DOHH2 (cell line): ENCODE measurements around the gene ZBTB45.

Experiments used
- H3F3A ChIP-seq: fragments of 200-600 bp; sonication (generic), shearing (Covaris generic); 2 replicates; pipeline ENCODE4 v1.6.0; 2016; ENCODE audit warnings: antibody characterized with exemption, mild to moderate bottlenecking; ENCODE audit not compliant: control insufficient read depth, insufficient read depth
- H3K27ac ChIP-seq: fragments of 200-600 bp; sonication (generic); 2 replicates; pipeline ENCODE4 v1.5.1; 2014; ENCODE audit warnings: low read depth, mild to moderate bottlenecking, low read length, moderate library complexity
- H3K27me3 ChIP-seq: fragments of 200-600 bp; sonication (generic); 2 replicates; pipeline ENCODE4 v1.6.1; 2014; ENCODE audit warnings: mild to moderate bottlenecking, low read length, mixed read lengths; ENCODE audit not compliant: control insufficient read depth
- H3K36me3 ChIP-seq: fragments of 200-600 bp; sonication (generic); 2 replicates; pipeline ENCODE4 v1.6.1; 2014; ENCODE audit warnings: mild to moderate bottlenecking, low read length, moderate library complexity, mixed read lengths; ENCODE audit not compliant: control insufficient read depth
- H3K4me1 ChIP-seq: fragments of 200-600 bp; sonication (generic); 2 replicates; pipeline ENCODE4 v1.6.1; 2014; ENCODE audit warnings: mild to moderate bottlenecking, low read length, mixed read lengths; ENCODE audit not compliant: control insufficient read depth
- H3K4me2 ChIP-seq: fragments of 200-600 bp; sonication (generic); 2 replicates; pipeline ENCODE4 v1.6.0; 2014; ENCODE audit warnings: mild to moderate bottlenecking, low read length, moderate library complexity
- H3K4me3 ChIP-seq: fragments of 200-600 bp; sonication (generic); 2 replicates; pipeline ENCODE4 v1.5.1; 2014; ENCODE audit warnings: mild to moderate bottlenecking, low read length, mixed read lengths
- H3K79me2 ChIP-seq: fragments of 200-600 bp; sonication (generic); 2 replicates; pipeline ENCODE4 v1.6.1; 2014; ENCODE audit warnings: mild to moderate bottlenecking, low read length, mixed read lengths; ENCODE audit not compliant: control insufficient read depth
- H3K9me2 ChIP-seq: fragments of 200-600 bp; sonication (generic); replicated peaks from 2 replicates; pipeline ENCODE4 v1.6.1; 2014; ENCODE audit warnings: mild to moderate bottlenecking, low read length, mixed read lengths; ENCODE audit not compliant: control insufficient read depth
- H3K9me3 ChIP-seq: fragments of 200-600 bp; sonication (generic); 2 replicates; pipeline ENCODE4 v1.6.1; 2014; ENCODE audit warnings: antibody characterized with exemption, low read length, mixed read lengths; ENCODE audit not compliant: control insufficient read depth, insufficient read depth
- H4K20me1 ChIP-seq: fragments of 200-600 bp; sonication (generic); 2 replicates; pipeline ENCODE4 v1.6.0; 2014; ENCODE audit warnings: low read depth, mild to moderate bottlenecking, antibody characterized with exemption, low read length, moderate library complexity; ENCODE audit not compliant: control insufficient read depth, insufficient read depth
- EZH2phosphoT487 ChIP-seq: fragments of 200-600 bp; sonication (generic); IDR thresholded peaks from 2 replicates; pipeline ENCODE4 v1.6.1; 2017; ENCODE audit warnings: borderline replicate concordance, mild to moderate bottlenecking, antibody characterized with exemption, low read length, moderate library complexity, mixed read lengths
- TF ChIP-seq, protein P1 (sequence below): fragments of 200-600 bp; sonication (generic); IDR thresholded peaks from one replicate; pipeline ENCODE4 v1.5.1; 2014; ENCODE audit warnings: antibody characterized with exemption, mild to moderate bottlenecking, low read depth, low read length; ENCODE audit not compliant: poor library complexity, severe bottlenecking

The ZBTB45 gene

GRCh38 chr19:58516964-58517833, 2.4 kb downstream of the ZBTB45 start:
- H3K4me3 ChIP-seq = no peak overlapping the region
- no peak overlapping the region for H3K27ac ChIP-seq
- no peaks in the 10 kb centered on the region for H3K9me3 ChIP-seq
- peak overlapping the region; percentile 21; the same call in 1 of the 2 replicates for H3K4me2 ChIP-seq
- H3F3A ChIP-seq = peaks cover 13% of the 10 kb centered on the region
- no peaks in the 10 kb centered on the region for H3K9me2 ChIP-seq
- H4K20me1 ChIP-seq = no peaks in the 10 kb centered on the region
- H3K27me3 ChIP-seq = no peaks in the 10 kb centered on the region
- H3K36me3 ChIP-seq = peaks cover 28% of the 10 kb centered on the region
- H3K79me2 ChIP-seq = peaks cover 58% of the 10 kb centered on the region
- peaks cover 41% of the 10 kb centered on the region for H3K4me1 ChIP-seq
- TF ChIP-seq EZH2phosphoT487 = no peak
- TF ChIP-seq, protein P1, sequence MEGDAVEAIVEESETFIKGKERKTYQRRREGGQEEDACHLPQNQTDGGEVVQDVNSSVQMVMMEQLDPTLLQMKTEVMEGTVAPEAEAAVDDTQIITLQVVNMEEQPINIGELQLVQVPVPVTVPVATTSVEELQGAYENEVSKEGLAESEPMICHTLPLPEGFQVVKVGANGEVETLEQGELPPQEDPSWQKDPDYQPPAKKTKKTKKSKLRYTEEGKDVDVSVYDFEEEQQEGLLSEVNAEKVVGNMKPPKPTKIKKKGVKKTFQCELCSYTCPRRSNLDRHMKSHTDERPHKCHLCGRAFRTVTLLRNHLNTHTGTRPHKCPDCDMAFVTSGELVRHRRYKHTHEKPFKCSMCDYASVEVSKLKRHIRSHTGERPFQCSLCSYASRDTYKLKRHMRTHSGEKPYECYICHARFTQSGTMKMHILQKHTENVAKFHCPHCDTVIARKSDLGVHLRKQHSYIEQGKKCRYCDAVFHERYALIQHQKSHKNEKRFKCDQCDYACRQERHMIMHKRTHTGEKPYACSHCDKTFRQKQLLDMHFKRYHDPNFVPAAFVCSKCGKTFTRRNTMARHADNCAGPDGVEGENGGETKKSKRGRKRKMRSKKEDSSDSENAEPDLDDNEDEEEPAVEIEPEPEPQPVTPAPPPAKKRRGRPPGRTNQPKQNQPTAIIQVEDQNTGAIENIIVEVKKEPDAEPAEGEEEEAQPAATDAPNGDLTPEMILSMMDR = peak; percentile 29

DNA sequence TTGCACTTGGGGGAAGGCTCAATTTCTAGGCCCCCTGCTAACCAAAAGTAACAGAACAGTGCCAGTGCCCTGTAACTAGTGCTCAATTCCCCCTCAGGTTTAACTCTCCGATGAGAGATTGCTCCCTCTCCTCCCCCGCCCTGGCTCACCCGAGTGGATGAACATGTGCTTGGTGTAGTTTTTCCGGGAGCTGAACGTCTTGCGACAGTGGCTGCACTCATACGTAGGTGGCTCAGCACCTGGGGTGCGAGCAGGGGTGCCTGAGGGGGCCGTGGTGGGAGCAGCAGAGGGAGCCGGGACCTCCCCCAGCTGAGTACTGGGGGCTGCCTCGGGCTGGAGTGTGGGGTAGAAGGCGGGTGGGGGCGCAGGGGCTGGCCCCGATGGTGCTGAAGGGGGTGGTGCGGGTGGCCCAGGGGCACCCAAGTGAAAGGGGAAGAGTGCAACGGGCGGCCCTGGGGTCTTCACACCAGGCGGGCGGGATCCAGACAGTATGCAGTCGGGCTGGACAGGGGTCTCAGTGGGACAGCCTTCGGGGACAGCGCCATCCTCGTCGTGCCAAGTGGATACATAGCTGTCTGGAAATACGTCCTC, 3.3 kb downstream of the ZBTB45 start:
- H3F3A ChIP-seq = peaks cover 11% of the 10 kb centered on the region
- no peaks in the 10 kb centered on the region for H3K27me3 ChIP-seq
- H3K4me3 ChIP-seq = no peak overlapping the region
- TF ChIP-seq, protein P1 = no peak
- TF ChIP-seq EZH2phosphoT487 = no peak
- H3K4me2 ChIP-seq = peak overlapping the region; percentile 91
- H3K36me3 ChIP-seq = peaks cover 28% of the 10 kb centered on the region
- peaks cover 41% of the 10 kb centered on the region for H3K4me1 ChIP-seq
- H4K20me1 ChIP-seq = no peaks in the 10 kb centered on the region
- peaks cover 58% of the 10 kb centered on the region for H3K79me2 ChIP-seq
- no peaks in the 10 kb centered on the region for H3K9me2 ChIP-seq
- H3K9me3 ChIP-seq = no peaks in the 10 kb centered on the region
- no peak overlapping the region for H3K27ac ChIP-seq

- Histone ChIP-seq H3K79me2 (peaks cover 54% of the 10 kb centered on the region), H3K4me3 (peak overlapping the region; percentile 87), H3K4me1 (peaks cover 37% of the 10 kb centered on the region), H3K9me2 (no peaks in the 10 kb centered on the region), H3K9me3 (no peaks in the 10 kb centered on the region), H3K4me2 (peak overlapping the region; percentile 91), H3K36me3 (peaks cover 28% of the 10 kb centered on the region), H3K27me3 (no peaks in the 10 kb centered on the region), H3F3A (peaks cover 8% of the 10 kb centered on the region), H3K27ac (peak overlapping the region; percentile 3; the same call in 1 of the 2 replicates), H4K20me1 (no peaks in the 10 kb centered on the region)
- no peak for TF ChIP-seq EZH2phosphoT487
- TF ChIP-seq, protein P1 = no peak
Observed at GRCh38 chr19:58515259-58515658, 4.4 kb downstream of the ZBTB45 start.
